A204.1 (cell line): ENCODE results near the gene UCN2.
A peak's percentile ranks its signal among the peaks of the same experiment; 100 is the strongest.
"Not testable (repeated sequence)": the region's sequence is repeated elsewhere in the genome, so short reads cannot be mapped to it uniquely, and the experiment has no call there.

Experiments
- FAIRE-seq: peaks from 2 replicates; lab custom pipeline; 2012; peaks lifted over from hg19 to GRCh38; lab: Jason Lieb, UNC

UCN2 gene

GRCh38 chr3:48561045-48561736 lies 2.4 kb downstream of the UCN2 start:
- FAIRE-seq, result no peak

DNA sequence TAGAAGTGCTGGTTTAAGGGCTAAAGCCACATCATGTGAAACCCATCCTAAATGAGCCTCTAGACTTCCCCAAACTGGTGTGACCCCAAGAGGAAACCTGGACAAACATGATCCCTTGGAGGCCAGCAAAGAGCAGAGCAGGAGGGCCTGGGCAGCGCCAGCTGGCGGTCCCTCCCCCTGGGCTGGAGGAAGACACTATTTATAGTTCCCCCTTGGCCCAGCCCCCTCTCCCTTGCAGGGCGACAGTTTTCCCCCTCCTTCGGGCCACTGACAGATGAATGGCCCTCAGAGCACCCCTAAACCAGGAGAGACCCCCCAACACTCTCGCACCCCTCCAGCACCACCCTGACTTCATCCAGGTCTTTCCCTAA lies 2.9 kb downstream of the UCN2 start:
- FAIRE-seq, result no peak

- no peak for FAIRE-seq
Observed at GRCh38 chr3:48558493-48559134, 5.0 kb downstream of the UCN2 start.

- peak; percentile 98 for FAIRE-seq
Observed at GRCh38 chr3:48556796-48557626, 6.6 kb downstream of the UCN2 start, which contains the start of gene PFKFB4. Gene PFKFB4, minus strand, starts transcription at chr3:48556803. Its CDS starts 26 bp downstream, at chr3:48556777.

DNA sequence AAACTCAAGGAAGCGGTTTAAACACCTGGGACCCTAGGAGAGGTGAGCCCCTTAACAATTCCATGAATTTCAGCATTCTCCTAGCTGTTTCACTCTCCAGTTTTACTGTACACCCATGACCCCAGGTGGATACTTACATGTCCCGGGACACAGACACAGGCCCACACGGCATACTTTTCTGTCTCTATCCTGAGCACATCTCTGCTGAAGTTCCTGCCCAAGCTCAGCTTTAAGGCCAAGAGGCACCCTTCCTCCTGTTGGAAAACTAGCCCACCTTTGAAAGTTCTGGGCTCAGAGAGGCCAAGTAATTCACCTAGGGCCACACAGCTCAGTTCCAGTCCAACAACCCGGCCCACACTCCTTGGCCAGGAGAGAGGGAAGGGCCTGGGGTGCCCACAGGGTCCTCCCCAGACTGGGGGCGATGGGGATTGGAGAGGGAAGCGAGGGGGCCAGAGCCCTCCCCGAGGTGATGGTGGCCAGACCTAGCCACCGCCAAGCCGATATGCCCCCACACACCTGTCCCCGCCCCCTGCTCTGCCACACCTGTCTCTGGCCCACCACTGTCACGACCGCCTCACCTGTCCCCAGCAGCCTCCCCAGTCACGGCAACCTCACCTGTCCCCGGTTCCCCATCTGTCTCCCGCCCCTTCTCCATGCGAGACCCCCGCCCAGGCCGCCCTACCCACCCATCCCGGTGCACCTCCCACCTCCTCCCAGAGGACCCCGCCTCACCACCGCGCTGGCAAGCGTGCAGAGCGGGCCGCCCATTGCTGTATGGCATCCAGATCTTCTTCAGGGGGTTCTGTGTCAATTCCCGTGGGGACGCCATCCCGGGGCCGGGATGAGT lies 7.4 kb downstream of the UCN2 start:
- FAIRE-seq, result no peak

DNA sequence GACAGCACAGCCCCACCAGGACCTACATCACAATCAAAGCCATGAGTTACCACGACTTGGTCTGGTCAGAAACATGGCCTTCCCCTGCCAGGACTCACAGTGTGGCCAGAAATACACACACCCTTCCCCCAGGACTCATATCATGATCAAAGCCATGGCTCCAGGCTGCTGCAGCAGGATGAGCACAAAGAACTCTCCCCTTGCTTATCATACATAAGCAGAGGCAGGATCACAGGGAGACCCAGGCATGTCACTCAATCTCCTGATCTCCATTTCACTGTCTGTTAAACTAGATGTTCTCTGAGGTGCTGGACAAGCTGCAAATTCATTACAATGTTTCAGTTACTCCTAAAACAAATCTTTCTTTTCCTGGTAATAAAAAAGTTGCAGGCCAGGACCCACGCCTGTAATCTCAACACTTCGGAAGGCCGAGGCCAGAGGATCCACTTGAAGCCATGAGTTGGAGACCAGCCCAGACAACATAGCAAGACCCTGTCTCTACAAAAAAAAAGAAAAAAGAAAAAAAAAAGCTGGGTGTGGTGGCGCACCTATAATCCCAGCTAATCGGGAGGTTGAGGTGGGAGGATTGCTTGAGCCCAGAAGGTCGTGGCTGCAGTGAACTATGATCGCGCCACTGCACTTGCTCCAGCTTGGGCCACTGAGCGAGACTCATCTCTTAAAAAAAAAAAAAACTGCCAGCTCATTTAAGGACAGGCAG lies 8.2 kb downstream of the UCN2 start:
- no peak for FAIRE-seq

DNA sequence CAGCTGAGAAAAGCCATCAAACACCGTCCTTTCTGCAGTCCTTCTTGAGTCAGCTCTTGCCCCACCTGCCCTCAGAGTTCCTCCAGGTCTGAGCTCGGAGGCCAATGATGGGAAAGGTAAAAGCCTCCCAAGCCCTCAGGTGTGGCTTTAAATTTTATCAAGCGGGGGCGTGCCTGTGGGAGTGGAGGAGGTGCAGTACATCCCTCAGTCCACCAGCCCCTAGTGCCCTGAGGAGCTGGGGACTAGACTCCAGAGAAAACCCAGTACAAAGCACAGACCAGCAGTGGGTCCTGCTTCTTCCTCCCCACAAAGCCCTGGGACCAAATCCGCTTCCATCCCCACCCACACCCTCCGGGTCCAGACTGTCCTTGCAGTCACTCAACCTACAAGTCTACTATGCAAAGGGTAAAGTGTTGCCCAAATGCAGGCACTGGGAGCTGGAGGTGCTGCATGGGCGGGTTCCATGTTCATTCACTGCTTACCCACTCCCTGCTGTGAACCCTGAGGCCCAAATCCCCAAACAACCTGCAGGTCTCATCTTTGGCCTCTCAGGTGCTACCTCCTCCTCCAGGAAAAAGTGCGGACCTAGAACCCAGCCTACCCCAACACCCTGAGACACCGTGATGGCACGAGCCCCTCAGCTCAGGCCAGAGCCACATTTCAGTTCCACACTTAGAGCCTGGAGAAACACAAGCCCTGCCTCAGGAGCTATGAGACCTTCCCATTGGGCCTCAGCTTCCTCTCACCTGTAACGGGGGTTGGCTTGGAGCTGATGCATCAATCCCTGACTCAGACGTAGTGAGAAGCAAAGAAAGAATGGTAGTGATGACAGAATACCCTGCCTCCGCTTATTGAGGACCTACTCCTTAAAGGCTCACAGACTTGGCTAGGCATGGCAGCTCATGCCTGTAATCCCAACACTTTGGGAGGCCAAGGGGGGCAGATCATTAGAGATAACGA lies 9.4 kb downstream of the UCN2 start:
- FAIRE-seq, result no peak

GRCh38 chr3:48553361-48553760 lies 10.2 kb downstream of the UCN2 start:
- no peak for FAIRE-seq

GRCh38 chr3:48552111-48552951 lies 11.2 kb downstream of the UCN2 start:
- FAIRE-seq, result no peak

DNA sequence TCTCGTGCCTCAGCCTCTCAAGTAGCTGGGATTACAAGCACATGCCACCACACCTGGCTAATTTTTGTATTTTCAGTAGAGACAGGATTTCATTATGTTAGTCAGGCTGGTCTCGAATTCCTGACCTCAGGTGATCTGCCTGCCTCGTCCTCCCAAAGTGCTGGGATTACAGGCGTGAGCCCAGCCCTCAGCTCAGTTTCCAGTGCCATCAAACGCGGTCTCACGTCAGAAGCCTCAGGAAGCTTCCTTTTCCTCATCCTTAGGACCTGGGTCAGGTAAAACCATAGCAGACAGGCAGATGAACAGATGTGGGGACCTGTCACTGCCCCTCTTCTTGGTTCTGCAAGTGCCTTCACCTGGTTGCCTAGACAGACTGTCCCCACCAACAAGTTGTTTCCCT lies 11.9 kb downstream of the UCN2 start:
- FAIRE-seq, result not testable (repeated sequence)

- no peak for FAIRE-seq
Observed at GRCh38 chr3:48548729-48549705, 14.6 kb downstream of the UCN2 start.

DNA sequence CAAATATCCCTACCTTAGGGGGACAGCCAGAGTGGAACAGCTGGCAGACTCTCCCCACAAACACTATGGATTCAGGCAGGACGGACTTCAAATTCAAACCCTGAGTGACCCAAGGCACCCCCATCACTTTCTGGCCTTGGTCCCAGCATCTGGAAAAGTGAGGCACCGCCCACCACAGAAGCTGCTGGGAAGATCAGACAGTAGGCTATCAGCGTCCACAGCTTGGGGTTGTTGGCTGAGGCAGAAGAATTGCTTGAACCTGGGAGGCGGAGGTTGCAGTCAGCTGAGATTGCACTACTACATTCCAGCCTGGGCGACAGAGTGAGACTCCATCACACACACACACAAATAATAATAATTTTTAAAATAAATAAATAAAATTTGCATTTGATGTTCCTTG lies 15.5 kb downstream of the UCN2 start:
- no peak for FAIRE-seq

- FAIRE-seq, result no peak
Observed at GRCh38 chr3:48546203-48546829, 17.3 kb downstream of the UCN2 start.

DNA sequence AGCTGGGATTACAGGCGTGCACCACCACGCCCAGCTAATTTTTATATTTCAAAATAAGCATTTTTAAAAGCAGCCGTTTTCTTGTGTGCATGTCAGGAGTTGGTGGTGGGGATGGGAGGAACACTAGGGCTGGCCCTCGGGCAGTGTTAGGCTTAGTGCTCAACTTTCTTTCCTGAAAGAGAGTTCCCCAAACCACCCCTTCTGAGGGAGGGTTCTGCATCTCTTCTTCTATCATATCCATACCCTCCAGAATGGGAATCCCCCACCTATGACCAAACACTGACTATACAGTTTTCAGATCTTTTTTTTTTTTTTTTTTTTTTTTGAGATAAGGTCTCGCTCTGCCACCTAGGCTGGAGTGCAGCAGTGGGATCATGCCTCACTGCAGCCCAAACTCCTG lies 19.4 kb downstream of the UCN2 start:
- no peak for FAIRE-seq

DNA sequence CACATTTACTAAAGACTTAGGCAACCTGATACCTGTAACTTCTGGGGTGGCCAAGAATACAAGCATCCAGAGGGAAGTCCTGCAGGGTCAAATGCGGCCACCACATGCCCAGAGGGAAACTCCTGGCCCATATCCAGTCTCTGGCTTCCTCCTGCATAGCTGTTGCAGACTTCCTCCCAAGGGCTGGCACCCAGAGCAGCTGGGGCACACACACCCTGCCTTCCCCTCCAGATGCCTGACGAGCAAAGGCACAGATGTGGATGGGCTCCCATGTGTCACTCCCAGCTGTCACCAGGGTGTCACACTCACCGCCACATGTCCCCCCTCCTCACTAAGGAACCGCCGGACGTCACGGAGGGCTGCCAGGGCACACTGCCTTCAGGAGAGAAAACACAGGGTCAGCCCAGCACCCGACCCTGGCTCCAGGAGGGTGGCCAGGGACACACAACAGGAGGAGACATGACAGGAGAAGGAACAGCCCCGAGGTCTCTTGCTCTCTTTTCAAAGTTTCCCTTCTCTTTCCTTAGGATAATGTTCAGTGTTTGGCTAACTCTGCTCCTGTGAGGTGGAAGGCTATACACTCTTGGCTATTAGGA lies 20.2 kb downstream of the UCN2 start:
- FAIRE-seq, result no peak

DNA sequence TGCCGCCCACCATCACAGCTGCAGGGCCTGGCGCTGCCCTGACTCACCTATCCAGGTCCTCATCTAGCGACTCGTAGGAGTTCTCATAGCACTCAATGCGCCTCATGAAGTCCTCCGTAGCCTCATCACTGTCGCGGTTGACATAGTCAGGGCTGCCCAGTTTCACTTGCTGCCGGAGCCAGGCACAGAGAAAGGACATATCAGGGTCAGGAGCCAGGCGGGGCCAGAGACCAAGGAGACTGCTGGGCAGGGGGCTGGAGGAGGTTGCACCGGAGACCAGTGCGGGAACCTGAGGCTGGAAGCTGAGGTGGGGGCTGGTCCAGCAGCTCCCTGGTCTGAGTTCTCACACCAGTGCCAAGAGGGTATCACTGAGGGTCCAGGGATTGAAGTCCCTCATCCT lies 25.1 kb downstream of the UCN2 start:
- no peak for FAIRE-seq

- no peak for FAIRE-seq
Observed at GRCh38 chr3:48536785-48537184, 26.8 kb downstream of the UCN2 start.
